Gastrocnemius medialis (tissue), 4 donors: ENCODE data around the gene SELENOS.

Experiments used
- POLR2A ChIP-seq, 2 donors: fragments of 450-650 bp; IDR thresholded peaks; one replicate each; pipeline ENCODE4 v1.6.1; 2017; ENCODE audit warnings: antibody characterized with exemption in 2 of 2, mild to moderate bottlenecking in 2 of 2, moderate library complexity in 2 of 2
- TF ChIP-seq, protein P1 (sequence below), 5 experiments: fragments of 450-650 bp in 3 of 5; fragments of 200-600 bp in 2 of 5; sonication (generic) in 2 of 5; IDR thresholded peaks in 4 of 5; conservative IDR thresholded peaks in 1 of 5; 1 replicate in 4 of 5; 2 replicates in 1 of 5; pipeline ENCODE4 v1.5.1; 2016 to 2019; ENCODE audit warnings: antibody characterized with exemption in 5 of 5, mild to moderate bottlenecking in 3 of 5, moderate library complexity in 3 of 5

DNA sequence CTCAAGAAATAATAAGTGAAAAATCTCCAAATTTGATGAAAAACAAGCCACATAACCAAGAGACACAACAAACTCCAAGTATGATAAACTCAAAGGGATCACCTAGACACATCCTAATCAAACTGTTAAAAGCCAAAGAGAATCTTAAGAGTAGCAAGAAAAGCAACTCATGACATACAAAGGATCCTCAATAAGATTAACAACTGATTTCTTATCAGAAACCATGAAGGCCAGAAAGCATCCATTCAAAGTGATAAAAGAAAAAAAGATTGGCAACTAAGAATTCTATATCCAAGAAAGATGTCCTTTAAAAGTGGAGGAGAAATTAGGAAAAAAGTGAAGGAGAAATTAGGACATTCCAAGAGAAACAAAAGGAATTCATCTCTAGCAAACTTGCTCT lies 49.0 kb downstream of the SELENOS start:
- TF ChIP-seq, protein P1, sequence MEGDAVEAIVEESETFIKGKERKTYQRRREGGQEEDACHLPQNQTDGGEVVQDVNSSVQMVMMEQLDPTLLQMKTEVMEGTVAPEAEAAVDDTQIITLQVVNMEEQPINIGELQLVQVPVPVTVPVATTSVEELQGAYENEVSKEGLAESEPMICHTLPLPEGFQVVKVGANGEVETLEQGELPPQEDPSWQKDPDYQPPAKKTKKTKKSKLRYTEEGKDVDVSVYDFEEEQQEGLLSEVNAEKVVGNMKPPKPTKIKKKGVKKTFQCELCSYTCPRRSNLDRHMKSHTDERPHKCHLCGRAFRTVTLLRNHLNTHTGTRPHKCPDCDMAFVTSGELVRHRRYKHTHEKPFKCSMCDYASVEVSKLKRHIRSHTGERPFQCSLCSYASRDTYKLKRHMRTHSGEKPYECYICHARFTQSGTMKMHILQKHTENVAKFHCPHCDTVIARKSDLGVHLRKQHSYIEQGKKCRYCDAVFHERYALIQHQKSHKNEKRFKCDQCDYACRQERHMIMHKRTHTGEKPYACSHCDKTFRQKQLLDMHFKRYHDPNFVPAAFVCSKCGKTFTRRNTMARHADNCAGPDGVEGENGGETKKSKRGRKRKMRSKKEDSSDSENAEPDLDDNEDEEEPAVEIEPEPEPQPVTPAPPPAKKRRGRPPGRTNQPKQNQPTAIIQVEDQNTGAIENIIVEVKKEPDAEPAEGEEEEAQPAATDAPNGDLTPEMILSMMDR (IDR thresholded peaks at IDR 0.05 in 4 of 5, conservative IDR thresholded peaks at IDR 0.05 in 1 of 5): no peak
- no peak for TF ChIP-seq POLR2A (IDR thresholded peaks at IDR 0.05)
